ENCODE results near the gene TMEM184A. TPM values are rescaled to one million over a fixed set of nuclear protein-coding genes. Genes with fewer than 3 reads are reported as not detected.

Gene TMEM184A
- total and polyA plus RNA-seq, 2 of the 4 experiments (the other 2 are of a cell fraction) = 0.36 to 1.9 TPM

DNA sequence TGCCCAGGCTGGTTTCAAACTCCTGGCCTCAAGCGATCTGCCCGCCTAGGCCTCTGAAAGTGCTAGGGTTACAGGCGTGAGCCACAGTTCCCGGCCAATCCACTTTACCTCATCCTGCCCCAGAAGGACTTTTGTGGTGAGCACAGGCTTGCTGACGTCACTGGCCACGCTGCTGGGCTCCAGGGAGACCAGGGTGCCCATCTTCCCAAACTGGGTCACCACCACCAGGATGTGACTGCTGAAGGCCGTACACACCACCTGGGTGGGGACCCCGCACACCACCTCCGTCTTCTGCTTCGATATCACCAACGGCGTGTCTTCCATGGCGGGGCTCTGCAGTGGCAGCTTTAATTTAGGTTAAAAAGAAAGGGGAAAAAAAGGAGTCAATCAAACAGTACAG is 13.0 kb upstream of the TMEM184A start:
- peak overlapping the region; percentile 77; the same call in 1 of the 2 replicates for H4K91ac ChIP-seq (ENCODE audit: insufficient read depth, low read depth, low read length)
- peak overlapping the region; percentile 87 for H2AK9ac ChIP-seq (replicated peaks; ENCODE audit: low read depth, low read length, poor library complexity)
- peak overlapping the region; percentile 91; the same call in 1 of the 2 replicates for H3K9ac ChIP-seq (ENCODE audit: low read depth, low read length)
- peak overlapping the region; percentile 80 to 98; a peak in 3 of 4 replicates for H4K8ac ChIP-seq (ENCODE audit: low read depth in 2 of 2, low read length in 2 of 2)
- peak; percentile 41 for DNase-seq
- H3K27me3 ChIP-seq (ENCODE audit: control insufficient read depth, insufficient read depth, low read length) = no peaks in the 10 kb centered on the region
- H3K9me3 ChIP-seq (ENCODE audit: control insufficient read depth, insufficient read depth, low read length) = no peaks in the 10 kb centered on the region
- no peak overlapping the region for H3K56ac ChIP-seq (ENCODE audit: extremely low read depth, insufficient read depth, low read length)
- in situ Hi-C loops (cut with MboI; ENCODE audit: low sequenced_read_pairs) (no loop called here), intact Hi-C loops (cut with micrococcal nuclease) (no loop called here), dilution Hi-C loops (cut with HindIII; ENCODE audit: low sequenced_read_pairs, unreplicated experiment) (no loop called here)
- peak overlapping the region; percentile 92; the same call in 1 of the 2 replicates for H3K4me3 ChIP-seq (ENCODE audit: insufficient read depth, low read depth, low read length)
- peak overlapping the region; percentile 64; the same call in 1 of the 2 replicates for H4K5ac ChIP-seq (ENCODE audit: low read depth, low read length)
- peak overlapping the region; percentile 35 for H2AFZ ChIP-seq (replicated peaks; ENCODE audit: low read length, poor library complexity)
- WGBS, 2 experiments (ENCODE audit: extremely low coverage in 2 of 2, insufficient read length in 1 of 2) = 90% methylated on average over 3 of the region's 13 CpGs; no CpG with 5 or more reads in 1 of the 2 experiments
- peak overlapping the region; percentile 45 for H2BK5ac ChIP-seq (ENCODE audit: low read depth, low read length, poor library complexity, severe bottlenecking)
- peaks cover 15% of the 10 kb centered on the region for H3K36me3 ChIP-seq (ENCODE audit: control insufficient read depth, insufficient read depth, low read length)
- no peak overlapping the region for H3K18ac ChIP-seq (ENCODE audit: low read depth, low read length)
- H3K79me1 ChIP-seq (ENCODE audit: low read depth in 1 of 2, low read length in 2 of 2) = peaks cover 25 to 55% of the 10 kb centered on the region in 2 experiments; a peak in 3 of 4 replicates
- no peak overlapping the region for H2BK120ac ChIP-seq (ENCODE audit: low read depth, low read length)
- peak overlapping the region; percentile 75 for H3K4me2 ChIP-seq (ENCODE audit: low read depth, low read length)
- peak overlapping the region; percentile 13; the same call in 1 of the 2 replicates for H3K23ac ChIP-seq (ENCODE audit: low read depth, low read length)
- peaks cover 14% of the 10 kb centered on the region for H3K4me1 ChIP-seq (ENCODE audit: control insufficient read depth, insufficient read depth, low read length)
- ATAC-seq (ENCODE audit: low read depth) = no peak
- TF ChIP-seq RFX5 (IDR thresholded peaks at IDR 0.05; ENCODE audit: low read depth, low read length) (no peak), NFE2L2 (IDR thresholded peaks at IDR 0.05; ENCODE audit: low read depth, low read length) (no peak), MXI1 (IDR thresholded peaks at IDR 0.05; ENCODE audit: borderline replicate concordance, low read depth, low read length) (no peak), RAD21 (IDR thresholded peaks at IDR 0.05; ENCODE audit: low read length) (no peak), SMC3 (IDR thresholded peaks at IDR 0.05; ENCODE audit: low read depth, low read length) (no peak), RCOR1 (IDR thresholded peaks at IDR 0.05; ENCODE audit: insufficient replicate concordance, low read length) (no peak), FOS (IDR thresholded peaks at IDR 0.05; ENCODE audit: low read depth, low read length) (no peak), POLR2A (IDR thresholded peaks at IDR 0.05; ENCODE audit: low read depth, low read length) (no peak), CEBPB (IDR thresholded peaks at IDR 0.05; ENCODE audit: low read depth, low read length) (no peak)
- TF ChIP-seq, protein P1, sequence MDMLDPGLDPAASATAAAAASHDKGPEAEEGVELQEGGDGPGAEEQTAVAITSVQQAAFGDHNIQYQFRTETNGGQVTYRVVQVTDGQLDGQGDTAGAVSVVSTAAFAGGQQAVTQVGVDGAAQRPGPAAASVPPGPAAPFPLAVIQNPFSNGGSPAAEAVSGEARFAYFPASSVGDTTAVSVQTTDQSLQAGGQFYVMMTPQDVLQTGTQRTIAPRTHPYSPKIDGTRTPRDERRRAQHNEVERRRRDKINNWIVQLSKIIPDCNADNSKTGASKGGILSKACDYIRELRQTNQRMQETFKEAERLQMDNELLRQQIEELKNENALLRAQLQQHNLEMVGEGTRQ (IDR thresholded peaks at IDR 0.05; ENCODE audit: low read depth, low read length) = no peak
- peak overlapping the region; percentile 85 for H3K27ac ChIP-seq (ENCODE audit: insufficient read depth, low read length)
- 0 out of 2 replicates have a peak overlapping the region, but pooled peaks have one; percentile 27 for H3K14ac ChIP-seq (replicated peaks; ENCODE audit: low read depth, low read length)
- H2BK20ac ChIP-seq (ENCODE audit: low read depth, low read length) = no peak overlapping the region
- peak overlapping the region; percentile 58; the same call in 1 of the 3 replicates for H2BK15ac ChIP-seq (ENCODE audit: low read depth, low read length)
- H2AK5ac ChIP-seq (ENCODE audit: low read depth, low read length) = peak overlapping the region; percentile 83
- ChIA-PET POLR2A (ENCODE audit: unreplicated experiment) (no interaction called here), CTCF (no interaction called here)
- no TSS peak for BruUV-seq (replicated peaks)
- H3K9me1 ChIP-seq (ENCODE audit: insufficient read depth, low read length) = peaks cover 17% of the 10 kb centered on the region
- H4K20me1 ChIP-seq (ENCODE audit: insufficient read depth, low read length) = no peaks in the 10 kb centered on the region; the same call in 1 of the 2 replicates
- peak overlapping the region; percentile 78 for H3K4ac ChIP-seq (ENCODE audit: low read depth, low read length)
